Epidermal melanocyte (primary cell): ENCODE results near the gene MKI67.
A peak's percentile ranks its signal among the peaks of the same experiment; 100 is the strongest.
"Not testable (repeated sequence)": the region's sequence is repeated elsewhere in the genome, so short reads cannot be mapped to it uniquely, and the experiment has no call there.

ENCODE experiments used
- DNase-seq: peaks from one replicate; pipeline ENCODE4 v3.0.0; 2011; ENCODE audit warnings: low spot score; ENCODE audit not compliant: insufficient read length

The MKI67 gene

GRCh38 chr10:128150045-128150493 is 23.8 kb upstream of the MKI67 start:
- peak; percentile 76 for DNase-seq

- DNase-seq, result no peak
Observed at GRCh38 chr10:128149267-128150014, 23.2 kb upstream of the MKI67 start.

GRCh38 chr10:128147669-128148068 is 21.4 kb upstream of the MKI67 start:
- DNase-seq, result no peak

GRCh38 chr10:128147064-128147463 is 20.8 kb upstream of the MKI67 start:
- DNase-seq, result no peak

- no peak for DNase-seq
Observed at GRCh38 chr10:128144547-128144946, 18.3 kb upstream of the MKI67 start.

- DNase-seq, result no peak
Observed at GRCh38 chr10:128143531-128143930, 17.3 kb upstream of the MKI67 start.

- DNase-seq, result no peak
Observed at GRCh38 chr10:128140425-128140824, 14.2 kb upstream of the MKI67 start.

- DNase-seq, result not testable (repeated sequence)
Observed at GRCh38 chr10:128138429-128138828, 12.2 kb upstream of the MKI67 start.

- DNase-seq, result no peak
Observed at GRCh38 chr10:128137877-128138276, 11.7 kb upstream of the MKI67 start.

- DNase-seq, result no peak
Observed at GRCh38 chr10:128130051-128130450, 3.8 kb upstream of the MKI67 start.

GRCh38 chr10:128128582-128128981 is 2.4 kb upstream of the MKI67 start:
- no peak for DNase-seq

- no peak for DNase-seq
Observed at GRCh38 chr10:128125416-128125943, 743 bp downstream of the MKI67 start.

GRCh38 chr10:128124813-128125403 is 1.3 kb downstream of the MKI67 start:
- DNase-seq, result no peak

GRCh38 chr10:128123846-128124245 is 2.4 kb downstream of the MKI67 start:
- no peak for DNase-seq

GRCh38 chr10:128122931-128123330 is 3.3 kb downstream of the MKI67 start:
- no peak for DNase-seq

- DNase-seq, result no peak
Observed at GRCh38 chr10:128121750-128122412, 4.3 kb downstream of the MKI67 start.

- DNase-seq, result no peak
Observed at GRCh38 chr10:128116851-128117615, 9.2 kb downstream of the MKI67 start.

- DNase-seq, result no peak
Observed at GRCh38 chr10:128116187-128116586, 10.0 kb downstream of the MKI67 start.

GRCh38 chr10:128115356-128115755 is 10.9 kb downstream of the MKI67 start:
- no peak for DNase-seq

GRCh38 chr10:128114901-128115300 is 11.3 kb downstream of the MKI67 start:
- no peak for DNase-seq

GRCh38 chr10:128113026-128113425 is 13.2 kb downstream of the MKI67 start:
- DNase-seq, result no peak
